Endodermal cell (in vitro differentiated cells): ENCODE data around the gene OSGIN1. TPM values are rescaled to one million over a fixed set of nuclear protein-coding genes. Genes with fewer than 3 reads are reported as not detected.

ENCODE experiments used
- DNase-seq: peaks from one replicate; pipeline ENCODE4 v3.0.0-alpha.2; 2017
- H3K27ac ChIP-seq: 2 replicates; pipeline ENCODE4 v1.5.1; 2013; ENCODE audit warnings: mild to moderate bottlenecking, low read depth, low read length, moderate library complexity
- H3K27me3 ChIP-seq: 2 replicates; pipeline ENCODE4 v1.6.1; 2013; ENCODE audit warnings: mild to moderate bottlenecking, low read length, moderate library complexity; ENCODE audit not compliant: insufficient read depth, control insufficient read depth, poor library complexity, severe bottlenecking
- H3K36me3 ChIP-seq: 2 replicates; pipeline ENCODE4 v1.7.0; 2013; ENCODE audit warnings: mild to moderate bottlenecking, low read length, moderate library complexity; ENCODE audit not compliant: control insufficient read depth, insufficient read depth
- H3K4me1 ChIP-seq: one replicate; pipeline ENCODE4 v1.7.0; 2013; ENCODE audit warnings: low read length; ENCODE audit not compliant: control insufficient read depth, insufficient read depth
- H3K4me3 ChIP-seq: 2 replicates; pipeline ENCODE4 v1.5.1; 2013; ENCODE audit warnings: mild to moderate bottlenecking, low read length, moderate library complexity
- H3K9ac ChIP-seq: 2 replicates; pipeline ENCODE4 v1.6.1; 2013; ENCODE audit warnings: mild to moderate bottlenecking, low read length, moderate library complexity; ENCODE audit not compliant: poor library complexity, severe bottlenecking; ENCODE audit errors: extremely low read depth
- H3K9me3 ChIP-seq: 2 replicates; pipeline ENCODE4 v1.6.1; 2013; ENCODE audit warnings: mild to moderate bottlenecking, low read length, moderate library complexity; ENCODE audit not compliant: control insufficient read depth
- H3K27ac Mint-ChIP-seq: 2 replicates; pipeline ENCODE4 v1.8.0; 2020; ENCODE audit warnings: mixed read lengths
- H3K27me3 Mint-ChIP-seq: 2 replicates; pipeline ENCODE4 v1.8.0; 2021; ENCODE audit warnings: mild to moderate bottlenecking, mixed read lengths; ENCODE audit not compliant: insufficient read depth
- H3K36me3 Mint-ChIP-seq: 2 replicates; pipeline ENCODE4 v1.8.0; 2020; ENCODE audit warnings: low read depth, mixed read lengths
- H3K4me1 Mint-ChIP-seq: 2 replicates; pipeline ENCODE4 v1.8.0; 2020; ENCODE audit warnings: mixed read lengths
- H3K4me3 Mint-ChIP-seq: 2 replicates; pipeline ENCODE4 v1.8.0; 2020; ENCODE audit warnings: mild to moderate bottlenecking, moderate library complexity, mixed read lengths
- H3K9me3 Mint-ChIP-seq: 2 replicates; pipeline ENCODE4 v1.8.0; 2020; ENCODE audit warnings: mild to moderate bottlenecking, mixed read lengths
- CTCF ChIP-seq: fragments of 200-600 bp; sonication (generic); conservative IDR thresholded peaks from 2 replicates; pipeline ENCODE4 v1.5.0; 2021; ENCODE audit warnings: antibody characterized with exemption, mild to moderate bottlenecking
- WGBS, 2 experiments: methylation state at CpG; one replicate each; pipeline versions ENCODE4 v1.1.5 to v1.1.7; 2013; ENCODE audit warnings: missing lambda C conversion rate in 2 of 2, mixed read lengths in 1 of 2; ENCODE audit not compliant: insufficient coverage in 1 of 2, insufficient read length in 1 of 2; 5-methylcytosine and 5-hydroxymethylcytosine counted together
- total RNA-seq, 2 donors: library from RNA; stranded (reverse); fragmentation: NEBNext Ultra II Directional in 1 of 2; extraction: Animal tissue kit (Norgen Biotek cat#: 25700) in 1 of 2; gene quantifications; 2 replicates in 1 of 2; 3 replicates in 1 of 2; pipeline ENCODE4 v1.2.1, GENCODE V29; 2021

The OSGIN1 gene
- total RNA-seq, 2 donors from 2014 or later, result 1.6 to 2.7 TPM

DNA sequence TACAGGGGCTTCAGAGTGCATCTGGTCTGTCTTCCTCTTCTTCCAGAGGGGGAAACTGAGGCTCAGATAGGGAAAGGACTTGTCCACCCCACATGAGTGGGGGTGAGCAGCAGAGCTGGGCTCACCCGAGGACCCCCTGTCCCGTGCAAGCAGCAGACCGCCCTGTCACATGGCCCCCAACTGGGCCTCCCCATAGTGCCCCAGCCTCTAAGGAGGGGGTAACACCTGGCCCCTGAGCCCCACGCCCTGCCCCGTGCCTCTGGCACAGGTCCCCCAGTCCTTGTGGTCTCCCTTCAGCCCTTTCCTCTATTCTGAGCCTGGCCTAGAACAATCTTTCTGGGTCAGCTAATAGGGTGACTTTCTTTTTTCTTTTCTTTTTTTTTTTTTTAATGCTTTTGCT is 8.6 kb downstream of the OSGIN1 start:
- no peak overlapping the region for H3K4me3 ChIP-seq
- TF ChIP-seq CTCF, result no peak
- WGBS, 2 experiments, result 95 to 100% methylated on average over 1 to 5 of the region's 5 CpGs
- no peaks in the 10 kb centered on the region for H3K4me1 ChIP-seq
- Mint-ChIP-seq H3K36me3 (no peaks in the 10 kb centered on the region), H3K4me1 (peaks cover 3% of the 10 kb centered on the region), H3K9me3 (no peaks in the 10 kb centered on the region), H3K27ac (no peak overlapping the region), H3K4me3 (no peak overlapping the region), H3K27me3 (peaks cover under 1% of the 10 kb centered on the region)
- no peaks in the 10 kb centered on the region for H3K9me3 ChIP-seq
- no peak overlapping the region for H3K27ac ChIP-seq
- no peak overlapping the region for H3K9ac ChIP-seq
- H3K27me3 ChIP-seq, result no peaks in the 10 kb centered on the region
- H3K36me3 ChIP-seq, result no peaks in the 10 kb centered on the region
- DNase-seq, result no peak

DNA sequence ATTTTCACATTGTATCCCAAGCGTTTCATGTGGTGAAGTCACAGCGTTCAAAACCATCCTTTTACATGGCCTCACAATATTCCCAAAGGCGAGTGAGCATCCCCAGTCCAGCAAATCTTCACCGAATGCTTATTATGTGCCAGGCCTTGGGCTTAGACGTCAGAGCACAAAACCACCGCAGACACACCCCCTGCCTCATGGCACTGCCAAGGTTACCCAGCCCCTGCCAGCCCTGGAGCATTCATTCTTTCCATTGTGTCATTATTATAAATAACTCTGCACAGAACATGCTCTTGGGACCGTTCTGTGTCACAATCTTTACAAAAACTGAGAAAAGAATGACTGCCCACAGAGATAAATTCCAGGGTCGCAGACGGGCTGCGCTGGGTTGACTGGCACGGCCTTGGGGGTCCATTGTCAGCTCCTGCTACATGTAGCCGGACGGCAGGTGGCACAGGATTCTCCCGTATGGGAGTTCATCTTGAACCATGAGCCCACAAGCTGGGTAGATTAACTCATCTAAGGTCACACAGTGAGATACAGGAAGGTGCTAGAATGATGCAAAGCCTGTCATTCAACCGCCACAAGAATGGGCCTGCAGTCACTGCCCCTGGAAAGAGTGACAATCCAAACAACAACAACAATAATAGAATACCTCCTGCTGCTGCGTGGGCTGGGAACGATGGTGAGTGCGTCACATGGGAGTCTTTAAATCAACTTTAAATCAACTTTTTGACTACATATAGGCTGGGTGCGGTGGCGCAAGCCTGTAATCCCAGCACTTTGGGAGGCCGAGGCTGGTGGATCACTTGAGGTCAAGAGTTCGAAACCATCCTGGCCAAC is 10.5 kb downstream of the OSGIN1 start:
- Mint-ChIP-seq H3K4me1 (peaks cover 3% of the 10 kb centered on the region), H3K27ac (no peak overlapping the region), H3K4me3 (no peak overlapping the region), H3K36me3 (no peaks in the 10 kb centered on the region), H3K9me3 (no peaks in the 10 kb centered on the region), H3K27me3 (peaks cover 2% of the 10 kb centered on the region)
- H3K9me3 ChIP-seq, result no peaks in the 10 kb centered on the region
- H3K4me3 ChIP-seq, result no peak overlapping the region
- H3K9ac ChIP-seq, result no peak overlapping the region
- H3K27me3 ChIP-seq, result no peaks in the 10 kb centered on the region
- WGBS, 2 experiments, result 95 to 96% methylated on average over 16 to 22 of the region's 22 CpGs
- H3K36me3 ChIP-seq, result no peaks in the 10 kb centered on the region
- TF ChIP-seq CTCF, result no peak
- H3K4me1 ChIP-seq, result no peaks in the 10 kb centered on the region
- H3K27ac ChIP-seq, result no peak overlapping the region
- no peak for DNase-seq

- no peak overlapping the region for H3K27ac ChIP-seq
Measured at GRCh38 chr16:83964684-83965443, 11.8 kb downstream of the OSGIN1 start.

More at GRCh38 chr16:83964684-83965443, 11.8 kb downstream of the OSGIN1 start:
- TF ChIP-seq CTCF, result no peak
- Mint-ChIP-seq H3K27ac (no peak overlapping the region), H3K27me3 (peaks cover 12% of the 10 kb centered on the region), H3K4me1 (peaks cover 3% of the 10 kb centered on the region), H3K9me3 (no peaks in the 10 kb centered on the region), H3K4me3 (no peak overlapping the region), H3K36me3 (no peaks in the 10 kb centered on the region)
- no peak overlapping the region for H3K4me3 ChIP-seq
- H3K27me3 ChIP-seq, result peaks cover 11% of the 10 kb centered on the region
- 93 to 94% methylated on average over 10 to 26 of the region's 26 CpGs for WGBS, 2 experiments
- no peak overlapping the region for H3K9ac ChIP-seq
- no peak for DNase-seq
- H3K36me3 ChIP-seq, result no peaks in the 10 kb centered on the region
- no peaks in the 10 kb centered on the region for H3K9me3 ChIP-seq
- no peaks in the 10 kb centered on the region for H3K4me1 ChIP-seq
